HepG2 (cell line): ENCODE data around the gene ZMYND19. TPM values are rescaled to one million over a fixed set of nuclear protein-coding genes. Genes with fewer than 3 reads are reported as not detected.

ENCODE experiments used
- AKAP8 ChIP-seq: sonication (generic); formaldehyde crosslinking; IDR thresholded peaks from 2 replicates; pipeline ENCODE4 v1.5.1; 2020; ENCODE audit warnings: mild to moderate bottlenecking, missing genetic modification reagents
- ELF1 ChIP-seq: sonication (generic); formaldehyde crosslinking; IDR thresholded peaks from 2 replicates; pipeline ENCODE4 v1.4.0; 2020; ENCODE audit warnings: missing genetic modification reagents
- ERF ChIP-seq: IDR thresholded peaks from 2 replicates; pipeline ENCODE4 v1.6.1; 2018; ENCODE audit warnings: missing biosample characterization, missing genetic modification reagents
- ETS1 ChIP-seq: sonication (generic); formaldehyde crosslinking; IDR thresholded peaks from 2 replicates; pipeline ENCODE4 v1.4.0; 2020; ENCODE audit warnings: missing genetic modification reagents
- ETV5 ChIP-seq: IDR thresholded peaks from 2 replicates; pipeline ENCODE4 v1.6.1; 2018; ENCODE audit warnings: missing biosample characterization, missing genetic modification reagents, inconsistent platforms, borderline replicate concordance
- GTF2F1 ChIP-seq: fragments of 150-350 bp; IDR thresholded peaks from 2 replicates; pipeline ENCODE4 v1.6.1; 2014; ENCODE audit warnings: low read length
- HDAC2 ChIP-seq: sonication (generic); formaldehyde crosslinking; IDR thresholded peaks from 2 replicates; pipeline ENCODE4 v1.4.0; 2020; ENCODE audit warnings: missing genetic modification reagents
- MED13 ChIP-seq: sonication (generic); formaldehyde crosslinking; IDR thresholded peaks from 2 replicates; pipeline ENCODE4 v1.5.0; 2020; ENCODE audit warnings: missing genetic modification reagents
- MIXL1 ChIP-seq: IDR thresholded peaks from 2 replicates; pipeline ENCODE4 v1.6.1; 2016
- MXD4 ChIP-seq: IDR thresholded peaks from 2 replicates; pipeline ENCODE4 v1.6.1; 2016; ENCODE audit warnings: mild to moderate bottlenecking, missing biosample characterization, missing genetic modification reagents
- NR3C1 ChIP-seq: sonication (generic); formaldehyde crosslinking; IDR thresholded peaks from 2 replicates; pipeline ENCODE4 v1.4.0; 2020; ENCODE audit warnings: missing genetic modification reagents
- POGK ChIP-seq: sonication (generic); formaldehyde crosslinking; conservative IDR thresholded peaks from 2 replicates; pipeline ENCODE4 v1.8.0; 2022; ENCODE audit warnings: mild to moderate bottlenecking, moderate library complexity, missing genetic modification reagents
- REXO4 ChIP-seq: sonication (generic); formaldehyde crosslinking; IDR thresholded peaks from 2 replicates; pipeline ENCODE4 v1.8.0; 2022; ENCODE audit warnings: missing genetic modification reagents, mild to moderate bottlenecking, borderline replicate concordance
- SATB2 ChIP-seq: sonication (generic); formaldehyde crosslinking; IDR thresholded peaks from 2 replicates; pipeline ENCODE4 v1.5.0; 2020; ENCODE audit warnings: missing genetic modification reagents
- SMAD9 ChIP-seq: sonication (generic); formaldehyde crosslinking; IDR thresholded peaks from 2 replicates; pipeline ENCODE4 v1.5.1; 2020; ENCODE audit warnings: mild to moderate bottlenecking, missing genetic modification reagents
- SMARCC2 ChIP-seq: fragments of 450-650 bp; IDR thresholded peaks from 2 replicates; pipeline ENCODE4 v1.6.1; 2017; ENCODE audit warnings: antibody characterized with exemption, mild to moderate bottlenecking
- STAT5B ChIP-seq: sonication (generic); formaldehyde crosslinking; IDR thresholded peaks from 2 replicates; pipeline ENCODE4 v1.4.0; 2020; ENCODE audit warnings: missing genetic modification reagents
- TGIF2 ChIP-seq: IDR thresholded peaks from 2 replicates; pipeline ENCODE4 v1.6.1; 2016; ENCODE audit warnings: control low read depth, missing compliant biosample characterization
- YEATS2 ChIP-seq: sonication (generic); formaldehyde crosslinking; IDR thresholded peaks from 2 replicates; pipeline ENCODE4 v1.4.0; 2020; ENCODE audit warnings: missing genetic modification reagents, borderline replicate concordance
- ZFX ChIP-seq: sonication (generic); formaldehyde crosslinking; IDR thresholded peaks from 2 replicates; pipeline ENCODE4 v1.4.0; 2020; ENCODE audit warnings: mild to moderate bottlenecking, low read depth, missing genetic modification reagents, moderate library complexity
- ZNF136 ChIP-seq: sonication (generic); formaldehyde crosslinking; IDR thresholded peaks from 2 replicates; pipeline ENCODE4 v1.8.1; 2022; ENCODE audit warnings: low read depth, mild to moderate bottlenecking, moderate library complexity, missing genetic modification reagents
- ZNF17 ChIP-seq: sonication (generic); formaldehyde crosslinking; IDR thresholded peaks from 2 replicates; pipeline ENCODE4 v1.5.0; 2020; ENCODE audit warnings: mild to moderate bottlenecking, missing genetic modification reagents
- ZNF225 ChIP-seq: sonication (generic); formaldehyde crosslinking; IDR thresholded peaks from 2 replicates; pipeline ENCODE4 v1.4.0; 2020; ENCODE audit warnings: mild to moderate bottlenecking, missing genetic modification reagents
- ZNF232 ChIP-seq: sonication (generic); formaldehyde crosslinking; IDR thresholded peaks from 2 replicates; pipeline ENCODE4 v1.4.0; 2020; ENCODE audit warnings: missing genetic modification reagents, borderline replicate concordance
- ZNF260 ChIP-seq: sonication (generic); formaldehyde crosslinking; IDR thresholded peaks from 2 replicates; pipeline ENCODE4 v1.4.0; 2020; ENCODE audit warnings: missing genetic modification reagents, low read depth, mild to moderate bottlenecking, borderline replicate concordance
- ZNF275 ChIP-seq: sonication (generic); formaldehyde crosslinking; IDR thresholded peaks from 2 replicates; pipeline ENCODE4 v1.8.0; 2022; ENCODE audit warnings: missing genetic modification reagents, mild to moderate bottlenecking, inconsistent platforms, borderline replicate concordance
- ZNF451 ChIP-seq: sonication (generic); formaldehyde crosslinking; IDR thresholded peaks from 2 replicates; pipeline ENCODE4 v1.5.0; 2020; ENCODE audit warnings: mild to moderate bottlenecking, missing genetic modification reagents
- ZNF556 ChIP-seq: sonication (generic); formaldehyde crosslinking; IDR thresholded peaks from 2 replicates; pipeline ENCODE4 v1.4.0; 2020; ENCODE audit warnings: mild to moderate bottlenecking, missing genetic modification reagents, borderline replicate concordance
- ZNF605 ChIP-seq: sonication (generic); formaldehyde crosslinking; IDR thresholded peaks from 2 replicates; pipeline ENCODE4 v1.8.0; 2022; ENCODE audit warnings: mild to moderate bottlenecking, missing genetic modification reagents
- polyA plus RNA-seq, 8 experiments: library from polyadenylated mRNA; depleted of rRNA in 3 of 8; stranded (reverse) in 7 of 8; unstranded in 1 of 8; fragments of >200 nt; fragmentation: Illumina TruSeq in 4 of 8; extraction: Trizol in 4 of 8; gene quantifications; 2 replicates each; pipeline versions ENCODE4 v1.2.1 to v1.2.3, GENCODE V29; 2011 to 2016; ENCODE audit warnings: low read depth in 4 of 8, missing spikeins in 1 of 8, mixed read lengths in 1 of 8; ENCODE audit not compliant: insufficient read depth in 1 of 8
- total RNA-seq, 5 experiments: library from RNA; depleted of rRNA; stranded (reverse); fragments of >200 nt; fragmentation: Illumina TruSeq; extraction: Trizol; gene quantifications; 2 replicates each; pipeline ENCODE4 v1.2.3, GENCODE V29; 2016; ENCODE audit warnings: low read depth in 1 of 5

The ZMYND19 gene
- total and polyA plus RNA-seq, 2 of the 13 experiments (the other 11 are each of a cell fraction or from before 2014, with no cell fraction given), result 21.3 to 38.7 TPM

- TF ChIP-seq ZNF260 (no peak), ZFX (CRISPR knock-in tag) (peak; percentile 45; the same call in 1 of the 2 replicates), MIXL1 (CRISPR knock-in tag) (no peak), ELF1 (CRISPR knock-in tag) (no peak), SATB2 (CRISPR knock-in tag) (no peak), YEATS2 (CRISPR knock-in tag) (peak; percentile 41; the same call in 1 of the 2 replicates), HDAC2 (CRISPR knock-in tag) (peak; percentile 25; the same call in 1 of the 2 replicates), ZNF136 (CRISPR knock-in tag) (0 out of 2 replicates have a peak, but pooled peaks have one; percentile 42), ERF (CRISPR knock-in tag) (peak; percentile 27; the same call in 1 of the 2 replicates), ZNF225 (CRISPR knock-in tag) (no peak), ZNF275 (CRISPR knock-in tag) (no peak), ZNF556 (no peak), SMAD9 (CRISPR knock-in tag) (no peak), STAT5B (CRISPR knock-in tag) (no peak), GTF2F1 (no peak), POGK (CRISPR knock-in tag) (no peak), SMARCC2 (no peak), ETV5 (CRISPR knock-in tag) (no peak), ZNF451 (CRISPR knock-in tag) (no peak), ZNF605 (CRISPR knock-in tag) (0 out of 2 replicates have a peak, but pooled peaks have one; percentile 35), MED13 (CRISPR knock-in tag) (no peak), NR3C1 (CRISPR knock-in tag) (no peak), AKAP8 (CRISPR knock-in tag) (no peak), ZNF232 (CRISPR knock-in tag) (no peak), TGIF2 (CRISPR knock-in tag) (peak; percentile 41; the same call in 1 of the 2 replicates), MXD4 (CRISPR knock-in tag) (peak; percentile 74), REXO4 (no peak), ZNF17 (no peak), ETS1 (CRISPR knock-in tag) (no peak)
Measured at GRCh38 chr9:137534256-137535119, 55.8 kb downstream of the ZMYND19 start (continued).
